ENCODE measurements around the gene CDK9.

The CDK9 gene

DNA sequence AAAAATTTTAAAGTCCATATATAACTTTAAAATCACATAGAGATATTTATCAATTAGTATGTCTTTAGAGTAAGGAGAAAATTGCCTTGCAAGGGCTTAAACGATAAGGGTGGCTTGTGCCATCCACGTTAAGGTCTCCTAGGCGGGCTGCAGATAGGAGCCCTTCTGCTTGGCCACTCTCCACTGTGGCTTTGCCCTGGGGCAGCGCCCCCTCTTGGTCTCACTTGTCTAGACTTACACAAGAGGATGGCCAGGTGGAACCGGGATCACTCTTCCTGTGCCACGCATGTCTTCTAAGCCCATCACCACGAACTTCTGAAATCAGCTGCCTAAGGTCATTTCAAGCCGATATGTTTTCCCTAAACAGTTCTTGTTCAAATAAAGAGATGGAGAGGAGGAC lies 19.8 kb downstream of the CDK9 start:
- DNase-seq: no peak

DNA sequence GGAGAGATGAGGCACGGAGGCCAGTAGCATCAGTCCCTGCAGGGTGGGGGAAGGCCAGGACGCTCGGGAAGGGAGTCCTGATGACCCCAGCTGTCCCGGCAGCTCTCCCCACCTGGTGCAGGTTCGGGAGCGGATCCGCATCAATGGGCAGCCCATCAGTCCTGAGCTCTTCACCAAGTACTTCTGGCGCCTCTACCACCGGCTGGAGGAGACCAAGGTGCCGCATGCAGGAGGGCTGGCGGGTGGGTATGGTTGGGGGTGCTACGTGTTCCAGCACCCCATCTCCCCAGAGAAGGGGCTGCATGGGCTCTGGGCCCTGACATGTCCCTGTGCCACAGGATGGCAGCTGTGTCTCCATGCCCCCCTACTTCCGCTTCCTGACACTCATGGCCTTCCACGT lies 21.0 kb downstream of the CDK9 start:
- no peak for DNase-seq

DNA sequence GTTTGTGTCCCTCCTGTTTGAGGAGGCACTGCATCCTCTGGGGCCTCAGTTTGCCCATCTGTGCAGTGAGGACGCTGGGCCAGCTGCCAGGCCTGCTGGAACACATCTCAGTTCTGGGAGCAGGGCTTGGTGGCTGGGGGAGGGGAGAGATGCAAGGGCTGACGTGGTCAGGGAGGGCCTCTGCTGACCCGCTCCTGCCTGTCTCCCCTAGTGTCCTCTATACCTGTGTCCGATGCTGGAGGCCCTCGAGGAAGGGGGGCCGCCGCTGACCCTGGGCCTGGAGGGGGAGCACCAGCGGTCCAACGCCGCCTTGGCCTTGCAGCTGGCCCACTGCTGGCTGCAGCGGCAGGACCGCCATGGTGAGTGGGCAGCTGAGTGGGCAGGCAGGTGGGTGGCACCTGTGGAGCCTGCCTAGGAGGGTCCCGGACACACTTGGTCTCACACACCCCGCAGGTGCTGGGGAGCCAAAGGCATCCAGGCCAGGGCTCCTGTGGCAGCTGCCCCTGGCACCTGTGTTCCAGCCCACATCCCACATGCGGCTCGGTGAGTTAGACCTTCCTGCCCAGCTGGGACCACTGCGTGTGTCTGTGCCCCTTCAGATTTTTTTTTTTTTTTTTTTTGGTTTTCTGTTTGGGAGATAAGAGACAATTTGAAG lies 22.6 kb downstream of the CDK9 start:
- no peak for DNase-seq

DNA sequence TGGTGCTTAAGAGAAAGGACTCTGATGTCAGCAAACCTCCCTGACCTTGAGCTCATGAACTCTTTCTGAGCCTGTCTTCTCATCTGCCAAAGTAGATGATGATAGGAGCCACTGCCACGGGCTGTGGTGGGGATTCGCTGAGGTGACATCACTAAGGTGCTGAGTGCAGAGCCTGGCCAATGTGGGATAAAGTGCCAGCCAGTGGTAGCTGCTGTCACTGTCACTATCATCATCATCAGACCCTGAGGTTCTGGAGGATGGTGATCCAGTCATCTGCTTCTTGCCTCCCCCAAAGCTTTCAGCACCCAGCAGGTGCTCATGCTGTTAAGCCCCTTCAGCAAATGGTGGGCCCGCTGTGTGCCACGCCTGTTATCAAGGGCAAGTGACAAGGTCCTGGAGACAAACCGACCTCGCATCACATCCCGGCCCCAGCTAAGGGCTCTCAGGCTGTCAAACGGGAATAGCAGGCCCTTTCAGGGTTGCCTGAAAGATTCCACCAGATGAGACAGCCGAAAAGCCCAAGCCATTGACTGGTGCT lies 23.2 kb downstream of the CDK9 start:
- DNase-seq: no peak

DNA sequence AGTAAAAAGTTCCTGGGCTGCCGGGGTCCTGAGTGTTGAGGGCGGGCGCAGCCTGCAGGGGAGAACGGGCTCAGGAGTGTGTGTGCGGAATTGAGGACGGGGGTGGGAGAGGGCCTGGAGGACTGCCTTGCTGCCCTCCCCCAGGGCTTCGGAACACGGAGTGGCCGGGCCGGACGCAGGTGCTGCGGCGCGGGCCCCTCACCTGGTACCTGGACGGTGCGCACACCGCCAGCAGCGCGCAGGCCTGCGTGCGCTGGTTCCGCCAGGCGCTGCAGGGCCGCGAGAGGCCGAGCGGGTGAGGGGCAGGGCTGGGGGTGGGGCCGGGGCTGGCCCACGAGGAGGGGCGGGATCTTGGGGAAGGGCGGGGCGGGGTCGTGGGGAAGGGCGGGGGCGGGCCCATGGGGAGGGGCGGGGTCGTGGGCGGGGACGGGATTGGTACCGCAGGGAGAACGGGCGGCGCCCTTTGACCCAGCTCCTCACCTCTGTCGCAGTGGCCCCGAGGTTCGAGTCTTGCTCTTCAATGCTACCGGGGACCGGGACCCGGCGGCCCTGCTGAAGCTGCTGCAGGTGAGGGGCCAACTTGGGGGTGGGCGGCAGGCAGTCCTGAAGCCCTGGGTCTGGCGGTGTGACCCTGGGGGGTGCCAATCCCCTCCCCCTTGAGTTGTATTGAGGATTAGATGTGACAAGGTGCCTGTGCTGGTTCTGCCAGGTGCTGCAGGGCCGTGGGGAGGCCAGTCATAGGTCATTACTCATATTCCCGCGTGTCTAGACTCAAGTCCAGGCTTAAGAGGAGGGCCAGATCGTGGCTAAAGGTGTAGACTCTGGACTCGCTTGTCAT lies 23.9 kb downstream of the CDK9 start:
- no peak for DNase-seq

DNA sequence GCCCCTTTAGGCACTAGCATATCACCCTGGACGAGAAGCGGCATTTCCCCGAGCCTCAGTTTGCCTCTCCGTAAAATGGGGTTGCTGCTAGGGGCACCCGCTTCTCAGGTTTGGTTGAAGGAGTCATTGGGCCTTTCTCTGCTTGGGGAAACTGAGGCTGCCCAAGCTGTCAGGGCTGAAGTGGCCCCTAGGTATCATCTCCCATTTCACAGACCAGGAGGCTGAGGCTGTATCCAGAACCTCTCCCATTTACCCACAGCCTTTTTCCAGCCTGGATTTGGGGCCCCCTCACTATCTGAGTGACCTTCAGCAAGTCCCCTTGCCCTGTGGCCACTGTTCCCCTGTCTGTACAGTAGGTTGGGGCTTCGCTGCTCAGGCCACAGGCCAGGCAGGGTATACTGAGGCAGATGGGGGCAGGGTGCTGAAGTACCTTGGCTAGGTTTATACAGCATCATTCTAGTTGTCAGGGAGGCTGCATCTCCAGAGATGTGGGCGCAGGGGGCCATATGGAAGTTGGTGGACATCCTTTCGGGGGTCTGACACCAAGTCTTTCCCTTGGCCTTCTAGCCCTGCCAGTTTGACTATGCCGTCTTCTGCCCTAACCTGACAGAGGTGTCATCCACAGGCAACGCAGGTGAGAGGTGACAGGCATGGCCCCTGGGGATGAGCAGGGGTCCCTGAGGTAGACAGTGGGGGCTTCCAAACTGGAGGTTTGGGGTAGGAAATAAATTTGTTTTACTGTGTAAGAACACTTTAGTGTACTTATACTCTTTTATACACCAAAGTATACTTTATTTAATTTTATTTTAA lies 24.7 kb downstream of the CDK9 start:
- no peak for DNase-seq

DNA sequence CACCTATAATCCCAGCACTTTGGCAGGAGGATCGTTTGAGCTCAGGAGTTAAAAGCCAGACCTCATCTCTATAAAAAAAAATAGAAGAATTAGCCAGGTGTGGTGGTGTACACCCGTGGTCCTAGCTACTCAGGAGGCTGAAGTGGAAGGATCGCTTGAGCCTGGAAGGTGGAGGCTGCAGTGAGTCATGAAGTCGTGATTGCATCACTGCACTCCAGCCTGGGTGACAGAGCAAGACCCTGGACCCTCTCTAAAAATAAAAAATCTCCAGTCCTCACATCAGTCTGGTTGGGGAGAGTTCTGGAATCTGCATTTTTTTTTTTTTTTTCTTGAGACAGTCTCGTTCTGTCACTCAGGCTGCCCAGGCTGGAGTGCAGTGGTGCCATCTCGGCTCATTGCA lies 26.2 kb downstream of the CDK9 start:
- no peak for DNase-seq

DNA sequence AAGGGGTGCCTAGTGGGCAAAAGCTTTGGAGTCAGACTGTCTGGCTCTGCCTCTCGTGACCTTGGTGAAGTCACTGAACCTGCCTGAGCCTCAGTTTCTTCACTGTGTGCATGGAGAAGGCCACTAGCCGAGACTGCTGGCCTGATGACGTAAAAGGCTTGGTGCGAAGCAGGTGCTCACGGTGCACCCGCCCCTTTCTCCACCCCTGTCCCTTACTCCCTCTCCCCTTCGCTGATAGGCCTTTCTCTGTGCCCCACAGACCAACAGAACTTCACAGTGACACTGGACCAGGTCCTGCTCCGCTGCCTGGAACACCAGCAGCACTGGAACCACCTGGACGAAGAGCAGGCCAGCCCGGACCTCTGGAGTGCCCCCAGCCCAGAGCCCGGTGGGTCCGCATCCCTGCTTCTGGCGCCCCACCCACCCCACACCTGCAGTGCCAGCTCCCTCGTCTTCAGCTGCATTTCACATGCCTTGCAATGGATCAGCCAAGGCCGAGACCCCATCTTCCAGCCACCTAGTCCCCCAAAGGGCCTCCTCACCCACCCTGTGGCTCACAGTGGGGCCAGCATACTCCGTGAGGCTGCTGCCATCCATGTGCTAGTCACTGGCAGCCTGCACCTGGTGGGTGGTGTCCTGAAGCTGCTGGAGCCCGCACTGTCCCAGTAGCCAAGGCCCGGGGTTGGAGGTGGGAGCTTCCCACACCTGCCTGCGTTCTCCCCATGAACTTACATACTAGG lies 27.3 kb downstream of the CDK9 start:
- DNase-seq: no peak

DNA sequence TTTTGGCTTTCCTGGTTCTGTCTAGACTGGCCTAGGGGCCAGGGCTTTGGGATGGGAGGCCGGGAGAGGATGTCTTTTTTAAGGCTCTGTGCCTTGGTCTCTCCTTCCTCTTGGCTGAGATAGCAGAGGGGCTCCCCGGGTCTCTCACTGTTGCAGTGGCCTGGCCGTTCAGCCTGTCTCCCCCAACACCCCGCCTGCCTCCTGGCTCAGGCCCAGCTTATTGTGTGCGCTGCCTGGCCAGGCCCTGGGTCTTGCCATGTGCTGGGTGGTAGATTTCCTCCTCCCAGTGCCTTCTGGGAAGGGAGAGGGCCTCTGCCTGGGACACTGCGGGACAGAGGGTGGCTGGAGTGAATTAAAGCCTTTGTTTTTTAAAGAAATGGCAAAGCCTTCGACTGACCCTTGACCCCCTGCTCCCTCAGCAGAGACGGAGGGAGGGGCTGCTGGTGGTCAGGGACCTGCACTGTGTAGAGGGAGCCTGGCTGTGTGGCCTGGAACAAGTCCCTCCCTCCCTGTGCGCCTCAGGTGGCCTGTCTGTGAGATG lies 27.9 kb downstream of the CDK9 start:
- no peak for DNase-seq

DNA sequence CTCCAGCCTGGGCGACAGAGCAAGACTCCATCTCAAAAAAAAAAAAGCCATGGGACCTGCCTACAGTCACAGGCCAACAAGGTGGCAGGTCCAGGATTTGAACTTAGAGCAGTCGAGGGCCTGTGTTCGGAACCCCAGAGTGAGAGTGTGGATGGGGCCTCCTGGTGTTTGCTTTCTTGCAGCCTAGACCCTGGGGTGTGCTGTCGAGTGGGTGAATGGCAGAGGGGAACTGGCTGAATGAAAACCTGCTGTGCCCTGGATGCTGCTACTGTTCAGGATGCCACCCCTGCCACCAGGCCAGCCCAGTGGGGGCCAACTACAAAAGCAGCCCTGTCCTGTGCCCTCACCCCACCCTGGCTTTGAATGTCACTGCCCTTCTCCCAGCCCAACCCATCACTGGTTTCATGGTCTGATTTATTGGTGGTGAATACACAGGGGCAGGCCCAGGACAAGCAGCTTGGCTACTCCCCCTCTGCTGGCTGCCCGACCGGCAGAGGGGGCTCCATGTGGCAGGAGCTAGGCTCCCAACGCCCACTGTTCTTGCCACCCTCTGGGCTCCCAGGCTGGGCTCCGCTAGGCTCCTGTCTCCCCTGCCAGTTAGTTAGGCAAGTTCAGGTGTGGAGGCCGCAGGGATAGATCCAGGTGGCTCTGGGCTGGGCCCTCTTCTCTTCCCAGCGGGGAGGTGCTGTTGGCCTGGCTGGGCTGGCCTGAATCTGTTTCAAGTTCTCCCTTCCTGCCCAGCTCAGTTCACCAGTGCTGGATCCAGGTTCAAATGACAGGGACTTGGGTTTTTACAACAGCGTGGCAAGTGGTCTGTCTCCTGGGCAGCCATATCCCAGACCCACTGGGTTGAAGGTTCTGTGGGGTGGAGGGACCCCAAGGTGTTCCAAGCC lies 29.0 kb downstream of the CDK9 start:
- no peak for DNase-seq

DNA sequence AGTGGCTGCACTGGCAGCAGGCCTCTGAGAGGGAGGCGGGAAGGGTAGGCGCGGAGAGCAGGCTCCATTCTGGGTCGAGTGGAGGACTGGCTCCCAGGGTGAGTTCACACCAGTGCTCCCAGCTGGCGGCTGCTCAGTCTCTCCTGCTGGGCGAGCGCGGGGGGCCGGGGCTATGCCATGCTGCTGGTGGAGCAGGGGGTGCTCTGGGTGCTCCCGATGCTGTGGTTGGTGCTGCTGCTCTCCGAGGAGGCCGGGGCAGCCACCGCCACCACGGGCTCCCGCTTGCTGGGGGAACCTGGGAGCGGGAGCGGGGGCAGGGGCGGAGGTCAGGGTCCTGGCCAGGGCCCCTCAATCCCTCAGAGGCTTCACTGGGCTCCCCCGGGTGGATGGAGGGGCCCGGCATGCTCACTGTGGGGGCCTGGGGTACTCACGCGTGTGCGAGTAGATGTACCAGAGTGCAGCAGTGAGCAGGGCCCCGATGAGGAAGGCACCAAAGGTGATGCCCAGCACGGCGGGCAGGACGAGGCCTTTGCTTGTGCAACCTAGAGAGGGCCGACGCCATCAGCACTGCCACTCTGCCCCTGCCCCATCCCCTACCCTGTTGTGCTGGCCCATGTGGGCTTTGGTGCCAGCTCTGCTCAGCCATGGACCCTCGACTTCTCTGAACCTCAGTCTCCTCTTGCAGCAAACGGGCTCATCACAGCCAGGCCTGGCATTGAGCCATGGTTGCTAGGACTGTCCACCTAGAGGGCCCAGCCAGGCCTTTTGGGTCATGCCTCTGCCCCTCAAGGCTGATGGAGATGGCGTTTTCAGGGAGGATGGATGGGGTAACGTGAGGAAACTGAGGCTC lies 29.9 kb downstream of the CDK9 start:
- no peak for DNase-seq

DNA sequence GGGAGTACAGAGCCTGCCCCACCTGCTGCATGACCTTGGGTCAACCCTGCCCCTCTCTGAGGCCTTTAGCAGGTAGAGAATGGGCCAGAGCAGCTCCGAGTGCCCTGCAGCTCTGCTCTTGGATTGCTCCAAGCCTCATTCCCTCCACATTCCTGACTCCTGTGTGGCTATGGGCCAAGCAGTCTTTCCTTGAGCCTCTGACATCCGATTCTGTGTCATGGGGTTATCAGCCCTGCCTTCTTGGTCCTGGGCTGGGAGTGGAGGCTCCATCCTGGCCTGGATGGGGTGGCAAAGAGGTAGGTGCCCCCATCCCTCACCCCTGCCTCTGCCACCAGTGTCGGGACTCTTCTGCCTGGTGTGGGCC lies 30.5 kb downstream of the CDK9 start:
- no peak for DNase-seq

DNA sequence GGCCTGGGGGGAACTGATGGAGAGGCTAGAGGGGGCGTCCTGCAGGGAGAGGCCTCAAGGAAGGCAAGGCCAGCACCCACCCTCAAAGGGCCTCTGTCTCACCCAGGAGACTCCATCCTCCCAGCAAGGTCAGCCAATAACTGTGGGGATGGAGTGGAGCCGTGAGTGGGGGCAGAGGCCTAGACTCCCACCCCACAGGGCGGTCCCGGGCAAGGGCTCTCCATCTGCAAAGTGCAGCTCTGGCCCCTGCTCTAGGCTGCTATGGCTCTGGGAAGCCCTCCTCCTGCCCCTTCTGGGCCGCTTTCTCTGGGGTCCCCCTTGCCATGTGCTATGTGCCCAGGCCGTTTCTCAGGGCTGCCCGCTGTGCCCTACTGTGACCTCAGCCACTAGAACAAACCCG lies 30.9 kb downstream of the CDK9 start:
- DNase-seq: no peak

DNA sequence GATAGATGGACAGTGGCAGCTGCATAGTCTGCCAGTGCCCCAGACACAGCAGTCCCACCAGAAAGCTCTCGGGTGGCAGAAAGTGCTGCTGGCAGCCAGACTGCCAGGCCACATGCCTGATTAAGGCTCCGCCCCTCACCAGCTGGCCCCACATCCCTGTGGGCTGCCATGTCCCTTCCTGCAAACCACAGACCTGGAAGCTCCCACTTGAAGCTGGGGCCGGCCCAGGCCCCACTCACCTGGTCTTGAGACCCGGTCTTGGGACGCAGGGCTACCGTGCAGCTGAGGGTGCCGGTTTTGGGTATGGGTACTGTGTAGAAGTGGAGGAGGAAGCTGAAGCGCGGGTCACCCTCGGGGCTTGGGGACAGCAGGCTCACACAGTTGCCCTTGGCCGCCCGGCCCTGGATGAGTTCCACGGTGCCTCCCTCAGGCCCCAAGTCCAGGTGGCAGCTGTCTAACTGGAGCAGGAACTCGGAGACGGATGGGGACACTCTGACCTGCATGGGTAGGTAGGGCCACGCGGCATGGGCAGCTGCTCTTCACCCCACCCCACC lies 32.1 kb downstream of the CDK9 start:
- no peak for DNase-seq

DNA sequence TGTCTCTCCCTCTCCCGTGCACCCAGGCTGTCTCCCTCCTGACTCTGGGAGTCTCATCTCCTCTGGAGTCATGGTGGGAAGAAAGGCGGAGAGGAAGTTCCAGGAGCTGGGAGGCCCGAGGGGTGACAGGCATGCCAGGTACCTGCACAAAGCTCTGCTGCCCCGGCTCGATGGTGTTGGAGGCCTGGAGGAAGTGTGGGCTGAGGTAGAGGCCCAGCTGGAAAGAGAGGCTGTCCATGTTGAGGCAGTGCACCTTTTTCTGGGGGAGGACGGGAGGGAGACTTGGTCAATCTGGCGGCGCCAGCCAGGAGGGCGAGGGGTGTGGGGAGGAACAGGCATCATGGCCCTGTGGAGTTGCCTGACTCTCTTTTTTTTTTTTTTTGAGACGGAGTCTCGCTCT lies 32.7 kb downstream of the CDK9 start:
- DNase-seq: no peak

DNA sequence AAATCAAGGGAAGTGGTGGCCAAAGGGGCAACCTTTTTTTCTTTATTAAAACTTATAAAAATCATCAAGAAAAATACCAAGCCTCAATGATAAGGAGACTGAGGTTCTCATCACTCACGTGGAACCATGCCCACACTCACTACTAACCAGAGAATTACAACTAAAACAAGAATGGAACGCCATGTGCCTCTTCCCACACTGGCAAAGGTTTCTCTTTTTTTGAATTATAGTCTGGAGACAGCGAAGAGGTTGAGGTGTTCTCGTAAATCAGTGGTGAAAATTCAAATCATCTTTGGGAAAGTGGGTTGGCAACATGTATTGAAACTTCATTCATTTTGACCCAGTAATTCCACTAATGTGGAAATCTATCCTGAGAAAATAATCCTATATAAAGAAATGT lies 36.3 kb downstream of the CDK9 start:
- no peak for DNase-seq

DNA sequence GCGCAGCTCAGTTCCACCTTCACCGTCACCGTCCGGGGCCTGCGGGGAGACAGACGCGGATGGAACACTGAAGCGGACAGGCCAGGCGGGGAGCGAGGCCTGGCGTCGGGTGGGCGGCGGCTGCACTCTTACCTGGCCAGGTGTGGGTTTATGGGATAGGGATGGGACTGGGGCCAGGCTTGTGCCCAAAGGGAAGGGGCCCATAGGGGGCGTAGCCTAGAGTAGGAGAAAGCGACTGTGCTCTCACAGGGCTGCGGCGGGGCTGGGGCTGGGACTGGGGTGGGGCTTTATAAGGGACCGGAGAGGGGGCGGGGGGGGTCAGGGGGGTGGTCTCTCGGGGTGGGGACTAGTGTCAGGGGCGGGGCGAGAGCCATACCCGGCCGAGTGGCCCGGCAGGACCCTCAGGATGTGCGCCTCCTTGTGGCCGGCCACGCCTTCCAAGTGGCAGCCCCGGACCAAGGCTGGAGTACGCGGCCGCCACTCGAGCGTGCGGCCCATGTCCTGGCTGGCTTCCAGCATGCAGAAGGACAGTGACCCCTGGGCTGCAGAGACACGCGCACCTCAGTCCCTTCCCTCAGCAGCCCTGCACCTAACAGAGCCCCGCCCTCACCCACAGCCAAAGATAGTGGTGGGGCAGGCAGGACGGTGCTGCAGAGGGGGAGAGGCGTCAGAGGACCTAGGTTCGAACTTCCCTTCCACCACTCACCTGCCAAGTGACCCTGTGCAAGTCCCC lies 39.7 kb downstream of the CDK9 start:
- DNase-seq: no peak

DNA sequence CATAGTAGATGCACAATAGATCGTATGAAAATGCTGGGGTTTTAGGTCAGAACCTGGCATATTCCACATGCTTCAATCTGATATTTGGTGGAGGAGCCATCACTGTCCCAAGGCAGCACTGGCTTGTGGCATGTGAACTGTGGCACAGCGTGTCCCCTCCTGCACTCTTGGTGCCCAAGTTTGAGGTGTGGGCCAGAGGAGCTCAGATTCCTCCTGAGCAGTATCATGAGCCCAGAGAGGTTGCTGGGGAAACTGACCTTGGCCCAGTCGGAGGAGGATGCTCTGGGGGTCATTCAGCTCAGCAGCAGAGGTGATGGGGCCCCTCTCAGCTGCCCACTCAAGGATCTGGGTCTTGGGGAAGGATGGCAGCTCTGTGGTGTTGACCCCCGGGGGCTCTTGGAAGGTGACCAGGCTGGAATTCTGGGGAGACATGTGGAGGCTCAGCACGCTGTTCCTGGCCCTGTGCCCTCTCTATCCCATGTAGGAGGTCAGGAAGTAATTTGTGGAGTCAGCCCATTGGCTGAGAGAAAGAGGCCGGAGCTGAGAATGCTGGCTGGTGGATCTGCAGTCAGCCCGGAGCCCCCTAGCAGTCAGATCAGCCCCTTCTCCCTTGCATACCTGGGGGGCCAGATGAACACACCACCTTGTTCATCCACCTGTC lies 40.5 kb downstream of the CDK9 start:
- no peak for DNase-seq

Measured in activated gamma-delta T cell (primary cell).